ENCODE measurements around the gene PELI2.

GRCh38 chr14:56131004-56131864 lies 13.0 kb downstream of the PELI2 start:
- TF ChIP-seq CTCF (optimal IDR thresholded peaks at IDR 0.05 in 1 of 3, IDR thresholded peaks at IDR 0.05 in 1 of 3, conservative IDR thresholded peaks at IDR 0.05 in 1 of 3; ENCODE audit: extremely low read depth in 1 of 3, insufficient read depth in 2 of 3, low read length in 3 of 3) = no peak
- no peak for TF ChIP-seq EZH2 (IDR thresholded peaks at IDR 0.05; ENCODE audit: low read length)

Data from keratinocyte (primary cell).